Activated T-helper 1 cell treated with anti-CD3 and anti-CD28 coated beads, Interleukin-12 subunit alpha, Interleukin-12 subunit beta, Interleukin-2, Interleukin-4 antibody, amounts not matched to agents 30 ng/mL and 10 ng/mL and 1 ng/mL, durations not matched to agents 14 hours and 24 hours and 36 hours (primary cell): ENCODE results near the gene SIL1. TPM values are rescaled to one million over a fixed set of nuclear protein-coding genes. Genes with fewer than 3 reads are reported as not detected.

Source experiments
- DNase-seq: peaks from one replicate; pipeline ENCODE4 v3.0.0; 2021; ENCODE audit warnings: low spot score
- H3K27ac Mint-ChIP-seq: one replicate; pipeline ENCODE4 v1.8.0; 2021; ENCODE audit warnings: mild to moderate bottlenecking, mixed read lengths
- H3K27me3 Mint-ChIP-seq: one replicate; pipeline ENCODE4 v1.8.0; 2022; ENCODE audit warnings: mild to moderate bottlenecking, moderate library complexity, mixed read lengths; ENCODE audit not compliant: insufficient read depth
- H3K36me3 Mint-ChIP-seq: one replicate; pipeline ENCODE4 v1.8.0; 2021; ENCODE audit warnings: low read depth, mixed read lengths
- H3K4me1 Mint-ChIP-seq: one replicate; pipeline ENCODE4 v1.8.0; 2021; ENCODE audit warnings: low read depth, mixed read lengths
- H3K4me3 Mint-ChIP-seq: one replicate; pipeline ENCODE4 v1.8.0; 2021; ENCODE audit warnings: mild to moderate bottlenecking, moderate library complexity, mixed read lengths
- H3K9me3 Mint-ChIP-seq: one replicate; pipeline ENCODE4 v1.8.0; 2021; ENCODE audit warnings: mixed read lengths
- intact Hi-C: fragments of 100-400 bp; cut with micrococcal nuclease; formaldehyde crosslinking; loops from one replicate; pipeline ENCODE4 v1.15.1; 2024
- total RNA-seq: library from RNA; stranded (reverse); gene quantifications from 2 replicates; pipeline ENCODE4 v1.2.3, GENCODE V29; 2022

Gene SIL1
- total RNA-seq, 1 donor from 2014 or later, result 28.6 TPM

DNA sequence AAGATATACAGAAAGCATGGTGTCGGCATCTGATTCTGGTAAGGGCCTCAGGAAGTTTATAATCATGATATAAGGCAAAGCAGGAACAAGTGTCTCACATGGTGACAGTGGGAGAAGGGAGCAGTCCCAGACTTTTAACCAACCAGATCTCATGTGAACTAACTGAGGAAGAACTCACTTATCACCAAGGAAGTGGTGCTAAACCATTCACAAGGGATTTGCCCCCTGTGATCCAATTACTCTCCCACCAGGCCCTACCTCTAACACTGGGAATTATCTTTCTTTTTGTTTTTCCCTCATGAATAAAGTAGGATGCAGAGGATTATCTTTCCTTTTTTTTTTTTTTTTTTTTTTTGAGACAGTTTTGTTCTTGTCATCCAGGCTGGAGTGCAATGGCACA lies 199.6 kb downstream of the SIL1 start:
- no peak overlapping the region for H3K4me3 Mint-ChIP-seq
- H3K4me1 Mint-ChIP-seq, result no peaks in the 10 kb centered on the region
- no peaks in the 10 kb centered on the region for H3K36me3 Mint-ChIP-seq
- H3K27ac Mint-ChIP-seq, result no peak overlapping the region
- intact Hi-C loops, result no loop called here
- peaks cover 14% of the 10 kb centered on the region for H3K9me3 Mint-ChIP-seq
- no peak for DNase-seq
- H3K27me3 Mint-ChIP-seq, result peaks cover 1% of the 10 kb centered on the region

- no peak for DNase-seq
- Mint-ChIP-seq H3K9me3 (peaks cover 14% of the 10 kb centered on the region), H3K4me3 (no peak overlapping the region), H3K27me3 (peaks cover 1% of the 10 kb centered on the region), H3K27ac (no peak overlapping the region), H3K4me1 (no peaks in the 10 kb centered on the region), H3K36me3 (no peaks in the 10 kb centered on the region)
- intact Hi-C loops, result no loop called here
These were observed 202.0 kb downstream of the SIL1 start for GRCh38 chr5:138996120-138996519.

GRCh38 chr5:138990986-138991590 lies 207.1 kb downstream of the SIL1 start:
- Mint-ChIP-seq H3K36me3 (no peaks in the 10 kb centered on the region), H3K9me3 (peaks cover 5% of the 10 kb centered on the region), H3K27me3 (no peaks in the 10 kb centered on the region), H3K4me1 (no peaks in the 10 kb centered on the region), H3K27ac (no peak overlapping the region), H3K4me3 (no peak overlapping the region)
- intact Hi-C loops, result no loop called here
- DNase-seq, result no peak

DNA sequence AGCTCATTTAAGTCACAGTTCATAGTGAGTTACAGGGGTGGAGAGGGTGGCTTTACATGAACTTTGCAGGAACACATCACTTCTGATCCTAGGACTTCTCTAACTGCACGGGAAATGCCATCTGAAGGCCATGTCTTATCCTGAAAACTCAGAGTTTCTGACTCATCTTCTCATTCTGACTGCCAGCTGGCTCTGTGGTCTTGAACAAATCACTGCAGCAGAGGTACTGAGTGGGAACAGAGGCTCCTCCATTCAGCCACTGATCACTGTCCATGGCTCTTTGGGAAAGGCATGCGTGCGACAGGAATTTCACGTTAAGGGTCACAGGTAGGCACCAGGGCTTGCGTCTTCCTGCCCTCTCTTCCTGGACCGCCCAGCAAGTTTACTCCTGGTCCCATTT lies 208.4 kb downstream of the SIL1 start:
- H3K27ac Mint-ChIP-seq, result no peak overlapping the region
- H3K9me3 Mint-ChIP-seq, result no peaks in the 10 kb centered on the region
- DNase-seq, result no peak
- no peaks in the 10 kb centered on the region for H3K36me3 Mint-ChIP-seq
- H3K27me3 Mint-ChIP-seq, result no peaks in the 10 kb centered on the region
- H3K4me3 Mint-ChIP-seq, result no peak overlapping the region
- peaks cover 5% of the 10 kb centered on the region for H3K4me1 Mint-ChIP-seq
- intact Hi-C loops, result no loop called here

DNA sequence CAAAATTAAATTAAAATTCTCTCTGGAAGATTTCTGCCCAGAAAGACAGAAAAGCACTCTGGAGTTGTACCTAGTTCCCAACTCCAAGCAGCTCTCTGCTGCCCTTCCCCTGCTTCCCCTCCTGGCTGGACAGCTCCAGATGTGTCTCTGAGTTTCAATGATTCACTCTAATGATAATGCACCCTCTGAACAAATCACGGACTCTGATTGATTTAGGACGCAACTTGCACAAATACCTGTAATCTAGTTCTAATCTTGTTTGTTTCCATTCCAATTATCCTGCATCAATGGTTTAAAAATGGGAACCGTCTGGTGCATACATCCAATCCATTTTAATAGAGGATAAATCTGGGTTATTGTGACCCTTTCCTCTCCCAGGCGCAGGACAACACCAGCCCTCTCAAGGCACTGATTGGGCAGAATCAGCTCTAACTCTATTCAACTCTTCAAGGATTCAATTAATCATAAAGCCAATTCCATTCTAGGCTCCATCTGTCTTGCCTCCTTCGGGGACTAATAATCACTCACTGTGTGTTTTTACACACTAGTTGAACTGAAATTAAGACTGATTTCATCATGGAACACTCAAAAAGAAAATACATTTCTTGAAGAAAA lies 211.9 kb downstream of the SIL1 start:
- no peak for DNase-seq
- Mint-ChIP-seq H3K36me3 (peaks cover 2% of the 10 kb centered on the region), H3K27ac (no peak overlapping the region), H3K27me3 (peaks cover 2% of the 10 kb centered on the region), H3K4me3 (no peak overlapping the region), H3K9me3 (no peaks in the 10 kb centered on the region), H3K4me1 (peaks cover 12% of the 10 kb centered on the region)
- intact Hi-C loops, result no loop called here

- H3K4me1 Mint-ChIP-seq, result peaks cover 15% of the 10 kb centered on the region
- H3K27me3 Mint-ChIP-seq, result peaks cover 2% of the 10 kb centered on the region
- H3K27ac Mint-ChIP-seq, result no peak overlapping the region
- no peaks in the 10 kb centered on the region for H3K9me3 Mint-ChIP-seq
- no peak overlapping the region for H3K4me3 Mint-ChIP-seq
- no peak for DNase-seq
- intact Hi-C loops, result no loop called here
- H3K36me3 Mint-ChIP-seq, result peaks cover 2% of the 10 kb centered on the region
These were observed 212.5 kb downstream of the SIL1 start for GRCh38 chr5:138985683-138986082.

DNA sequence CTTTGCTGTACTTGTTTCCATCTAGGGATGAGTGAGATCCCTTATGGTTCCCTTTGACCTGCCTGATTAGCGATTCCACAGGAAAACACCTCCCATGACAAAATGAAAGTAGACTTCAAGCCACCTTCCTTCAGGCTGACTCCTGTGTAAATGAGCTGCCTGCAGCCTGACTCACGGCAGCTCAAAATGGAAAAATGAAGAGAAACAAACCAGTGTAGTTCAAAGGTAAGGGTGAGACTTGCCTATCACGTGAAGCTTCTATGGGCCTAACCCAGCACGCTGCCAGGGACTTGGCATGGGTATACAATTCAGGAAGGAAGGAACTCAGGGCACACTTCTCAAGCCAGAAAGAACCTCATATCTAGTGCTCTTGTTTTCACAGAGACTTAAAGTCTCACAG lies 212.9 kb downstream of the SIL1 start:
- no peak overlapping the region for H3K4me3 Mint-ChIP-seq
- H3K4me1 Mint-ChIP-seq, result peaks cover 19% of the 10 kb centered on the region
- no peak for DNase-seq
- no peaks in the 10 kb centered on the region for H3K9me3 Mint-ChIP-seq
- intact Hi-C loops, result no loop called here
- peaks cover 2% of the 10 kb centered on the region for H3K27me3 Mint-ChIP-seq
- H3K36me3 Mint-ChIP-seq, result peaks cover 2% of the 10 kb centered on the region
- H3K27ac Mint-ChIP-seq, result no peak overlapping the region

GRCh38 chr5:138983984-138984383 lies 214.2 kb downstream of the SIL1 start:
- H3K27ac Mint-ChIP-seq, result no peak overlapping the region

GRCh38 chr5:138981586-138981985 lies 216.6 kb downstream of the SIL1 start:
- no peaks in the 10 kb centered on the region for H3K9me3 Mint-ChIP-seq
- H3K27me3 Mint-ChIP-seq, result peaks cover 2% of the 10 kb centered on the region
- H3K4me1 Mint-ChIP-seq, result peaks cover 29% of the 10 kb centered on the region
- intact Hi-C loops, result no loop called here
- H3K4me3 Mint-ChIP-seq, result no peak overlapping the region
- peaks cover 2% of the 10 kb centered on the region for H3K36me3 Mint-ChIP-seq
- H3K27ac Mint-ChIP-seq, result peak overlapping the region; percentile 69
- no peak for DNase-seq

More at GRCh38 chr5:138983984-138984383, 214.2 kb downstream of the SIL1 start:
- H3K4me3 Mint-ChIP-seq, result no peak overlapping the region
- peaks cover 2% of the 10 kb centered on the region for H3K36me3 Mint-ChIP-seq
- H3K4me1 Mint-ChIP-seq, result peaks cover 29% of the 10 kb centered on the region
- H3K9me3 Mint-ChIP-seq, result no peaks in the 10 kb centered on the region
- H3K27me3 Mint-ChIP-seq, result peaks cover 2% of the 10 kb centered on the region
- intact Hi-C loops, result no loop called here
- DNase-seq, result no peak

GRCh38 chr5:138981131-138981530 lies 217.0 kb downstream of the SIL1 start:
- H3K27ac Mint-ChIP-seq, result no peak overlapping the region
- no peak overlapping the region for H3K4me3 Mint-ChIP-seq
- DNase-seq, result no peak
- H3K27me3 Mint-ChIP-seq, result peaks cover 2% of the 10 kb centered on the region
- peaks cover 2% of the 10 kb centered on the region for H3K36me3 Mint-ChIP-seq
- H3K4me1 Mint-ChIP-seq, result peaks cover 29% of the 10 kb centered on the region
- no peaks in the 10 kb centered on the region for H3K9me3 Mint-ChIP-seq
- intact Hi-C loops, result no loop called here

DNA sequence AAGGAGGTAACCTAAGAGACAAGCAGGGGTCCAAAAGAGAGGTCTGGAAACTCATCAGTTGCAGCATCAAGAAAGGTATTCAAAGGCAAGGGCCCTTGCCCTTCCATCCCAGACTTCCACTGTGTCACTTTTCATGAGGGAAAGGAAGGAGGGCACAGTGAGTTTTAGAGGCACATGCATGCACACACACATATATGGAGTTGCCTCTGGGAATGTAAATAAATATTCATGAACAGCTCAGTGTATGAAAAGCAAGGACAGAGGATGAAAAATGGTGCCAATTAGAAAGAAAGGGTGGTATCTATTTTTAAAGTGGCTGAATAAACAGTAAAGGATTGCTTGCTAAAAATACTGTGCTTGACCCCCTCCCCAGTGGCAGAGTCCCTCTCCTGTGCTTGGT lies 217.7 kb downstream of the SIL1 start:
- Mint-ChIP-seq H3K9me3 (no peaks in the 10 kb centered on the region), H3K4me1 (peaks cover 29% of the 10 kb centered on the region), H3K36me3 (peaks cover 2% of the 10 kb centered on the region), H3K27me3 (peaks cover 2% of the 10 kb centered on the region), H3K27ac (peak overlapping the region; percentile 9), H3K4me3 (peak overlapping the region; percentile 3)
- intact Hi-C loops, result no loop called here
- no peak for DNase-seq

DNA sequence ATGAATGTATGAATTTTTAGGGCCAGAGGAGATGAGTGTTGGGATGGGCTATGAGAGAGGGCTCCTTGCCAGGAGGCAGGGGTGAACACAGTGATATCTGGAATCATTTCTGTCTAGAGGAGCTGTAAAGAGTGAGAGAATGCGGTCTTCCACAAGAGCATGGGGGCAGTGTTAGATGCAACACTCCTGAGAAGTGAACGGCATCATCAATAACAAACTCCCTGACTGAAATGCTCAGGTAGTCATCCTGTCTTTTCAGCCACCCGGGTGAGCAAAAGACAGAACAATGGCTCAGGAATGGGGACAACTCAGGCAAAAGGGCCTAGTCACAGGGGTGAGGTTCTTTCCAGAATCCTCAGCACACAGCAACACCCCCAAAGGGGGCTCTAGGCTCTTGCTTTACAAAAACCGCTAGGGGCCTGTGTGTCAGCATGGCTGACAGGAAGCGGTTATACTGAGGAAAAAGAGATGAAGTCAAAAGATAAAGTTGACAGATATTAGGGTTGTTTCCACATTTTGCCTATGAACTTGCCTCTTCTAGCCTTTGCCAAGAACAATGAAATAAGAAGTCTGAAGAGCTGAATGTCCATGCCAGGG lies 218.4 kb downstream of the SIL1 start:
- intact Hi-C loops, result no loop called here

GRCh38 chr5:138978581-138978980 lies 219.6 kb downstream of the SIL1 start:
- H3K27ac Mint-ChIP-seq, result no peak overlapping the region
- no peak for DNase-seq

More for the DNA sequence above, 218.4 kb downstream of the SIL1 start:
- Mint-ChIP-seq H3K4me1 (peaks cover 24% of the 10 kb centered on the region), H3K36me3 (peaks cover 2% of the 10 kb centered on the region), H3K27me3 (peaks cover 2% of the 10 kb centered on the region), H3K4me3 (peak overlapping the region; percentile 3), H3K27ac (peak overlapping the region; percentile 9), H3K9me3 (no peaks in the 10 kb centered on the region)
- DNase-seq, result peak; percentile 20

More at GRCh38 chr5:138978581-138978980, 219.6 kb downstream of the SIL1 start:
- Mint-ChIP-seq H3K9me3 (no peaks in the 10 kb centered on the region), H3K27me3 (peaks cover 2% of the 10 kb centered on the region), H3K36me3 (peaks cover 2% of the 10 kb centered on the region), H3K4me3 (no peak overlapping the region), H3K4me1 (peaks cover 24% of the 10 kb centered on the region)
- intact Hi-C loops, result no loop called here
